SJCRH30 (cell line): ENCODE data around the gene RAX2. TPM values are rescaled to one million over a fixed set of nuclear protein-coding genes. Genes with fewer than 3 reads are reported as not detected.

ENCODE experiments used
- DNase-seq, 2 experiments: peaks; one replicate each; pipeline ENCODE4 v3.0.0-alpha.2; 2015 to 2020
- H3K27ac ChIP-seq: fragments of 250-450 bp; sonication (Bioruptor Pico); 2 replicates; pipeline ENCODE4 v1.5.1; 2020; ENCODE audit warnings: mild to moderate bottlenecking, moderate library complexity
- H3K27me3 ChIP-seq: fragments of 250-450 bp; sonication (Bioruptor Pico); 2 replicates; pipeline ENCODE4 v1.5.1; 2020; ENCODE audit warnings: mild to moderate bottlenecking, moderate library complexity
- H3K36me3 ChIP-seq: fragments of 250-450 bp; sonication (Bioruptor Pico); 2 replicates; pipeline ENCODE4 v1.5.1; 2020; ENCODE audit warnings: mild to moderate bottlenecking, moderate library complexity
- H3K4me1 ChIP-seq: fragments of 250-450 bp; sonication (Bioruptor Pico); 2 replicates; pipeline ENCODE4 v1.5.1; 2020; ENCODE audit warnings: mild to moderate bottlenecking, moderate library complexity
- H3K4me3 ChIP-seq: fragments of 250-450 bp; sonication (Bioruptor Pico); 2 replicates; pipeline ENCODE4 v1.5.1; 2020; ENCODE audit warnings: mild to moderate bottlenecking, moderate library complexity
- H3K9me3 ChIP-seq: fragments of 250-450 bp; sonication (Bioruptor Pico); replicated peaks from 2 replicates; pipeline ENCODE4 v1.5.1; 2020; ENCODE audit warnings: mild to moderate bottlenecking, moderate library complexity
- total RNA-seq: library from RNA; depleted of rRNA; stranded (reverse); fragments of >200 nt; shearing (Covaris generic); gene quantifications from 2 replicates; pipeline ENCODE4 v1.2.3, GENCODE V29; 2014

The RAX2 gene
- total RNA-seq, 1 experiment from 2014 or later, result not detected

DNA sequence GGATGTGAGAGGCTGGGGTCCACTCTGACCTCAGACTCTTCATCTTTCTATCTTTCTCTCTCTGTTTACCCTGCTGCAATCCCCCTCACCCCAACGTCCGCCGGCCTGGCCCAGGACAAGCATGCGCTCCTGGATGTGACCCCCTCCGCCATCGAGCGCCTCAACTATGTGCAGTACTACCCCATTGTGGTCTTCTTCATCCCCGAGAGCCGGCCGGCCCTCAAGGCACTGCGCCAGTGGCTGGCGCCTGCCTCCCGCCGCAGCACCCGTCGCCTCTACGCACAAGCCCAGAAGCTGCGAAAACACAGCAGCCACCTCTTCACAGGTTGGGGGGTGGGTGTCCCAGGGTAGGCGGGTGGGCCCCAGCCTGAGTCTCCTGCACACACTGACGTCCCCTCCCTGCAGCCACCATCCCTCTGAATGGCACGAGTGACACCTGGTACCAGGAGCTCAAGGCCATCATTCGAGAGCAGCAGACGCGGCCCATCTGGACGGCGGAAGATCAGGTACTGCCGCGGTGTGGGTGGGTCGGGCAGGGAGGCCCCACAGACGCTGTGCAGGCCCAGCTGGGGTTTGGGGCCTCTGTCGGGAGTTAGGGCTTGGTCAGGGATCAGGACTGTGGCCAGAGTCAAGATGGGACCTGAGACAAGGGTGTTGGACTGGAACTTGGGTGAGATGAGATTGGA is 25.5 kb downstream of the RAX2 start:
- H3K36me3 ChIP-seq, result no peaks in the 10 kb centered on the region
- no peak overlapping the region for H3K27ac ChIP-seq
- 0 out of 2 replicates have a peak, but pooled peaks cover 3% of the 10 kb centered on the region for H3K27me3 ChIP-seq
- no peaks in the 10 kb centered on the region for H3K9me3 ChIP-seq
- no peak overlapping the region for H3K4me3 ChIP-seq
- DNase-seq, result no peak
- no peaks in the 10 kb centered on the region for H3K4me1 ChIP-seq

DNA sequence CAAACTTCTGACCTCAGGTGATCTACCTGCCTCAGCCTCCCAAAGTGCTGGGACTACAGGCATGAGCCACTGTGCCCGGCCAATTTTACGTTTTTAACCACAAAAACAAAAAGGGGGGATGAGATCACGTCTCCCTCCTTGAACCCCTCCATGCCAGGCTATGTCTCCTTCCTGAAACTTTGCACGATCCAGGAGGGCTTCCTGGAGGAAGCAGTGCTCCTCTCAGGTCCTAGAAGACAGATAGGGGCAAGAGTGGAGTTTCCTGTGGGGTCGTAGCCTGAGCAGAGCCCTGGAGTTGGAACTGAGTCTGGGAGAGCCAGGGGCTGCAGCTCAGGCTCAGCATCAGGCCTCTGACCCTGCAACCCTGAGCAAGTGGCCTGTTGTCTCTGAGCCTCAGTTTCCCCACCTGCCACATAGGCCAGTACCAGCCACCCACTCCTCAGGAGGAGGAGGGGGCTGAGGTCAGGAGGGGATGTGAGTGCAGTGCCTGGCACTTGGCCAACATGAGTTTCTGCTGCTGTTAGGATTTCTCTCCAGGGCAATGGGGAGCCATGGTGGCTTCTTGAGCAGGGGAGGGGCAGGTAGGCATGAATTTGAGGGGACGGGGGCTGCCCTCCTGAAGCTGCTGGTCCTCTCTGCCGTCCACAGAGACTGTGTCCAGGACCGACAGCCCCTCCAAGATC is 26.5 kb downstream of the RAX2 start:
- no peak for DNase-seq
- H3K36me3 ChIP-seq, result no peaks in the 10 kb centered on the region
- no peak overlapping the region for H3K27ac ChIP-seq
- no peaks in the 10 kb centered on the region for H3K9me3 ChIP-seq
- H3K4me1 ChIP-seq, result no peaks in the 10 kb centered on the region
- peaks cover 3% of the 10 kb centered on the region; the same call in 1 of the 2 replicates for H3K27me3 ChIP-seq
- no peak overlapping the region for H3K4me3 ChIP-seq

- H3K27me3 ChIP-seq, result peaks cover 7% of the 10 kb centered on the region; the same call in 1 of the 2 replicates
- DNase-seq, result peak in 1 of 2 experiments; percentile 42
- H3K4me1 ChIP-seq, result no peaks in the 10 kb centered on the region
- H3K4me3 ChIP-seq, result no peak overlapping the region
- H3K36me3 ChIP-seq, result no peaks in the 10 kb centered on the region
- H3K27ac ChIP-seq, result no peak overlapping the region
- no peaks in the 10 kb centered on the region for H3K9me3 ChIP-seq
Measured at GRCh38 chr19:3743486-3743885, 28.5 kb downstream of the RAX2 start.

GRCh38 chr19:3740431-3740830 is 31.6 kb downstream of the RAX2 start:
- H3K27ac ChIP-seq, result no peak overlapping the region
- peaks cover 7% of the 10 kb centered on the region; the same call in 1 of the 2 replicates for H3K27me3 ChIP-seq
- DNase-seq, result no peak
- H3K36me3 ChIP-seq, result no peaks in the 10 kb centered on the region
- no peak overlapping the region for H3K4me3 ChIP-seq
- no peaks in the 10 kb centered on the region for H3K9me3 ChIP-seq
- H3K4me1 ChIP-seq, result no peaks in the 10 kb centered on the region

- Histone ChIP-seq H3K27me3 (peaks cover 6% of the 10 kb centered on the region; the same call in 1 of the 2 replicates), H3K27ac (no peak overlapping the region), H3K4me1 (no peaks in the 10 kb centered on the region), H3K4me3 (no peak overlapping the region), H3K36me3 (no peaks in the 10 kb centered on the region), H3K9me3 (no peaks in the 10 kb centered on the region)
- no peak for DNase-seq
Measured at GRCh38 chr19:3738477-3739220, 33.4 kb downstream of the RAX2 start.

DNA sequence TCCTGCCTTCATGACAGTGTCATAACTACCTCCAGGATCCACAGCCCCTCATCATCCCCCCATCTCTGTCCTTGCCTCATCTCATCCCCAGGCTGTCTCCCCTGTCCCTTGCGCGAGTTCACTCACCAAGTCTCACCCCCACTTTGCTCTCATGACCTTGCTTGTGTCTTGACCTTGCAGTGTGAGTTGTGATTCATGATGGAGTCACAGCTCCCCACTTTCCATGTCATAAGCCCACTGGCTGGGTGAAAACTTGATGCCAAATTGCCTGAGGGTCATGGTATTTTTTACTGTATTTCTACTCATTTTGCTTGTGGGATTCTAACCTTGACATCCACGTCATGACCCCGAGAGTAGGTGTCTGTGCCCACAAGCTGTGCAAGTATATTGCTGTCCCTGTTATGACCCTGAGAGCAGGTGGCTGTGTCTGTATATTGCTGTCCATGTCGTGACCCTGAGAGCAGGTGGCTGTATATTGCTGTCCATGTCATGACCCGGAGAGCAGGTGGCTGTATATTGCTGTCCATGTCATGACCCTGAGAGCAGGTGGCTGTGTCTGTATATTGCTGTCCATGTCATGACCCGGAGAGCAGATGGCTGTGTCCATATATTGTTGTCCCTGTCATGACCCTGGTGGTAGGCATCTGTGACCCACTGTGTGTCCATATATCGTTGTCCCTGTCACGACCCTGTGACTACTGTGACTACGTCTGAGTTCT is 34.4 kb downstream of the RAX2 start:
- no peaks in the 10 kb centered on the region for H3K9me3 ChIP-seq
- no peak for DNase-seq
- H3K4me3 ChIP-seq, result no peak overlapping the region
- H3K27ac ChIP-seq, result no peak overlapping the region
- peaks cover 4% of the 10 kb centered on the region; the same call in 1 of the 2 replicates for H3K27me3 ChIP-seq
- no peaks in the 10 kb centered on the region for H3K36me3 ChIP-seq
- no peaks in the 10 kb centered on the region for H3K4me1 ChIP-seq

DNA sequence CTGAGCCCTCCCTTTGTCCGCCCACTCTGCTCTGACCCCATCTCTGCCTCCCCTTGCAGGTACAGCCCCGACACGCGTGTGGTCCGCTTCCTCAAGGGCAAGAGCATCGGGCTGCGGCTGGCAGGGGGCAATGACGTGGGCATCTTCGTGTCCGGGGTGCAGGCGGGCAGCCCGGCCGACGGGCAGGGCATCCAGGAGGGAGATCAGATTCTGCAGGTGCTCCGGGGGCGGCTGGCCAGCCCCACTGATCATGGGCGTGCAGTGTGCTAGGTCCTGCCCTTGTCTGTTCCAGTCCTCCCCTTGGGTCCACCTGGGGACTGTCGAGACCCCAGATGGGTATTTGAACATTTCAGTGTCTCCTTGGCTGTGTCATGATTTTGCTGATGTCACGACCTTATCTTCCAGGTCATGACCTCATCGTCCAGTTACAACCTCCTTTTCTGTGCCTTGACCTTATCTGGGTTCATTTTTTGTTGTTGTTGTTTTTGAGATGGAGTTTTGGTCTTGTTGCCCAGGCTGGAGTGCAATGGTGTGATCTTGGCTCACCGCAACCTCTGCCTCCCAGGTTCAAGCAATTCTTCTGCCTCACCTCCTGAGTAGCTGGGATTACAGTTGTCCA is 35.8 kb downstream of the RAX2 start:
- Histone ChIP-seq H3K27me3 (peaks cover 4% of the 10 kb centered on the region; the same call in 1 of the 2 replicates), H3K36me3 (no peaks in the 10 kb centered on the region), H3K27ac (no peak overlapping the region), H3K9me3 (no peaks in the 10 kb centered on the region), H3K4me1 (no peaks in the 10 kb centered on the region), H3K4me3 (no peak overlapping the region)
- no peak for DNase-seq

- Histone ChIP-seq H3K36me3 (no peaks in the 10 kb centered on the region), H3K27ac (no peak overlapping the region), H3K27me3 (no peaks in the 10 kb centered on the region), H3K9me3 (no peaks in the 10 kb centered on the region), H3K4me1 (no peaks in the 10 kb centered on the region), H3K4me3 (no peak overlapping the region)
- no peak for DNase-seq
Measured at GRCh38 chr19:3734310-3734600, 37.8 kb downstream of the RAX2 start.

GRCh38 chr19:3733549-3734309 is 38.3 kb downstream of the RAX2 start:
- H3K4me3 ChIP-seq, result no peak overlapping the region
- H3K9me3 ChIP-seq, result no peaks in the 10 kb centered on the region
- no peaks in the 10 kb centered on the region for H3K27me3 ChIP-seq
- H3K27ac ChIP-seq, result no peak overlapping the region
- no peak for DNase-seq
- no peaks in the 10 kb centered on the region for H3K4me1 ChIP-seq
- H3K36me3 ChIP-seq, result no peaks in the 10 kb centered on the region

DNA sequence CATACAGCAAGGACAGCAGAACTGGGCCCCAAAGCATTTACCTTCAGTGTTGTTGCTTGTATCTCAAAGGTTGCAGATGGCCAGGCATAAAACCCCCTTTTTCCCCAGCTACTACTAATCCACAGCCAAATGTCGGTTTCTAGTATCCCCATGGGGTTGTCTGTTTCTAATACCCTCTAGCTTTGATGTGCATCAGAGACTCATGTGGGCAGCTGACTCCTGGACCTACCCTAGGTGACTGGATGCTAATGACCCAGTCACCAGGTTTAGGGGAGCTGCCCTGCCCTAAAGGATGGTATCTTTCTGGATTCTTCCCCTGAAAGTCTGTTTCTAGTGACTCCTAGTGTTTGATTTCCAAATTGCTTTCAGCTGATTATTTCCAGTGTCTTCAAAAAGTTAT is 39.9 kb downstream of the RAX2 start:
- H3K9me3 ChIP-seq, result no peaks in the 10 kb centered on the region
- no peak overlapping the region for H3K27ac ChIP-seq
- no peak overlapping the region for H3K4me3 ChIP-seq
- H3K27me3 ChIP-seq, result no peaks in the 10 kb centered on the region
- DNase-seq, result no peak
- no peaks in the 10 kb centered on the region for H3K36me3 ChIP-seq
- H3K4me1 ChIP-seq, result no peaks in the 10 kb centered on the region

- H3K9me3 ChIP-seq, result no peaks in the 10 kb centered on the region
- no peak overlapping the region for H3K4me3 ChIP-seq
- no peaks in the 10 kb centered on the region for H3K36me3 ChIP-seq
- no peak for DNase-seq
- H3K27ac ChIP-seq, result no peak overlapping the region
- no peaks in the 10 kb centered on the region for H3K4me1 ChIP-seq
- H3K27me3 ChIP-seq, result no peaks in the 10 kb centered on the region
Measured at GRCh38 chr19:3730457-3730958, 41.5 kb downstream of the RAX2 start.

DNA sequence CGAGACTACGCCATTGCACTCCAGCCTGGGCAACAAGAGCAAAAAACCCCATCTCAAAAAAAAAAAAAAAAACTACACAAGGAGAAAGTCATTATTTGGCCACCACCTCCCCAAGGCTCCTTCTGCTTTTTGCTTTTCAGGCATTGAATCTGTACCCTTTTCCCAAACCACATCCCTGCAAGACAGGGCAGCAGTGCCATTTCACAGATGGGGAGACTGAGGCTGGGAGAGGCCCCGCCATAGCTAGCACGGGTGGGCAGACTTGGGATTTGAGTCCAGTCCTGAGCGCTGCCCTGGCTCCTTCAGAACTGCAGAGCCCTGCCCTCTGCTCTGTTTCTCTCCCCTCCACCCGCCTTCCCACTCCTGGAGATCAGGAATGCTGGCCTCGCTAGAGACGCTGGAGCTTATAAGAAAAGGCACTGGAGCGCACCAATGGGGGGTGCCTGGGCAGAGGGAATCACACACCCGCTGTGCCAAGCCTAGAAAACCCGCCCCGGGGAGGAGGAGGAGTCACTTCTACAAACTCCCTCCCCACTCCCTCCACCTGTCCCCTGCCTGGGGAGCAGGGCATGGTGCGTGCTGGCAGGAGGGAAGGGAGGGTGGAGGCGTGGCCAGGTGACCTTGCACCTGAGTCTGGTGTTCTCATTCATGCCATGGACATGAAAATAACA is 46.3 kb downstream of the RAX2 start:
- H3K36me3 ChIP-seq, result no peaks in the 10 kb centered on the region
- no peaks in the 10 kb centered on the region for H3K9me3 ChIP-seq
- H3K27me3 ChIP-seq, result peaks cover 15% of the 10 kb centered on the region
- no peak overlapping the region for H3K27ac ChIP-seq
- H3K4me3 ChIP-seq, result no peak overlapping the region
- no peak for DNase-seq
- H3K4me1 ChIP-seq, result no peaks in the 10 kb centered on the region

DNA sequence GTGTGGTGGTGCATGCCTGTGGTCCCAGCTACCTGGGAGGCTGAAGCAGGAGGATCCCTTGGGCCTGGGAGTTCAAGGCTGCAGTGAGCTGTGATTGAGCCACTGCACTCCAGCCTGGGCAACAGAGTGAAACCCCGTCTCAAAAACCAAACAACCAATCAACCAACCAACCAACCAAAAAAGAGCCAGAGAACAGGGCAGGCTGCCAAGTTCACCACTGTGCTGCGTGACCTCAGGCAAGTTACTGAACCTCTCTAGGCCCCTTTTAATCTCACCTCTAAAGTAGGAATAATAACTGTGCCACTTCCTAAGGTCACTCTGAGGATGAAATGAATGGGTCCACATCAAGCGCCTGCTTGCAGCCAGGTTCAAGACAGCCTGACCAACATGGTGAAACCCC is 46.9 kb downstream of the RAX2 start:
- DNase-seq, result no peak
- Histone ChIP-seq H3K27me3 (peaks cover 15% of the 10 kb centered on the region), H3K4me3 (no peak overlapping the region)

More for the DNA sequence above, 46.9 kb downstream of the RAX2 start:
- H3K4me1 ChIP-seq, result no peaks in the 10 kb centered on the region
- H3K9me3 ChIP-seq, result no peaks in the 10 kb centered on the region
- H3K36me3 ChIP-seq, result no peaks in the 10 kb centered on the region
- H3K27ac ChIP-seq, result no peak overlapping the region
